HEK293 (cell line): ENCODE results near the gene M1AP.

ENCODE experiments used
- CTCF ChIA-PET: fragments of 350-600 bp; formaldehyde crosslinking; extraction: SDS; loops from one replicate; lab custom pipeline; 2021; ENCODE audit warnings: antibody characterized with exemption; lab: Yijun Ruan, JAX
- POLR2A ChIA-PET: fragments of 300-600 bp; formaldehyde crosslinking; extraction: SDS; loops from one replicate; lab custom pipeline; 2020; ENCODE audit warnings: antibody characterized with exemption, inconsistent platforms; lab: Yijun Ruan, JAX
- H3K27ac ChIP-seq: fragments of 200-500 bp; sonication (Bioruptor generic); 2 replicates; pipeline ENCODE4 v1.5.1; 2014; ENCODE audit warnings: low read depth, low read length, control low read depth, inconsistent platforms; ENCODE audit errors: extremely low read depth
- H3K36me3 ChIP-seq, 2 experiments: fragments of 200-500 bp in 1 of 2; sonication (Bioruptor generic) in 1 of 2; 1 replicate in 1 of 2; 2 replicates in 1 of 2; pipeline ENCODE4 v1.5.1; 2014 to 2017; ENCODE audit warnings: inconsistent platforms in 2 of 2, low read length in 2 of 2; ENCODE audit not compliant: control insufficient read depth in 2 of 2, insufficient read depth in 1 of 2
- H3K4me1 ChIP-seq: fragments of 200-500 bp; sonication (Bioruptor generic); 2 replicates; pipeline ENCODE4 v1.5.1; 2014; ENCODE audit warnings: mild to moderate bottlenecking, low read length, inconsistent platforms; ENCODE audit not compliant: control insufficient read depth, insufficient read depth
- H3K4me3 ChIP-seq: 2 replicates; pipeline ENCODE4 v1.5.1; 2011; ENCODE audit warnings: low read depth, mild to moderate bottlenecking, control low read depth, low read length, moderate library complexity
- H3K9me3 ChIP-seq: fragments of 200-500 bp; sonication (Bioruptor generic); 2 replicates; pipeline ENCODE4 v1.5.1; 2014; ENCODE audit warnings: low read depth, low read length, inconsistent platforms; ENCODE audit not compliant: control insufficient read depth, insufficient read depth
- GLI4 ChIP-seq: fragments of 450-650 bp; formaldehyde crosslinking; IDR thresholded peaks from 2 replicates; pipeline ENCODE4 v1.5.1; 2016; ENCODE audit warnings: missing biosample characterization, missing genetic modification characterization
- GLIS2 ChIP-seq: fragments of 450-650 bp; formaldehyde crosslinking; IDR thresholded peaks from 2 replicates; pipeline ENCODE4 v1.5.1; 2016; ENCODE audit warnings: missing biosample characterization, missing genetic modification characterization
- HOXC10 ChIP-seq: sonication (generic); formaldehyde crosslinking; IDR thresholded peaks from 2 replicates; pipeline ENCODE4 v1.8.1; 2023; ENCODE audit warnings: mild to moderate bottlenecking, missing genetic modification reagents
- KLF1 ChIP-seq: fragments of 450-650 bp; formaldehyde crosslinking; IDR thresholded peaks from 2 replicates; pipeline ENCODE4 v1.5.1; 2016; ENCODE audit warnings: missing biosample characterization, missing genetic modification characterization
- KLF8 ChIP-seq: fragments of 450-650 bp; formaldehyde crosslinking; IDR thresholded peaks from 2 replicates; pipeline ENCODE4 v1.5.1; 2016; ENCODE audit warnings: missing biosample characterization, missing genetic modification characterization
- MEIS1 ChIP-seq: sonication (generic); formaldehyde crosslinking; IDR thresholded peaks from 2 replicates; pipeline ENCODE4 v1.8.1; 2022; ENCODE audit warnings: missing genetic modification reagents, mild to moderate bottlenecking, borderline replicate concordance
- SALL2 ChIP-seq: fragments of 450-650 bp; formaldehyde crosslinking; IDR thresholded peaks from 2 replicates; pipeline ENCODE4 v1.5.0; 2017; ENCODE audit warnings: missing biosample characterization, mild to moderate bottlenecking, missing genetic modification characterization, borderline replicate concordance
- YY2 ChIP-seq: fragments of 450-650 bp; formaldehyde crosslinking; IDR thresholded peaks from 2 replicates; pipeline ENCODE4 v1.5.1; 2016; ENCODE audit warnings: missing biosample characterization, missing genetic modification characterization
- ZBTB17 ChIP-seq: fragments of 450-650 bp; formaldehyde crosslinking; IDR thresholded peaks from 2 replicates; pipeline ENCODE4 v1.5.1; 2016; ENCODE audit warnings: missing biosample characterization, missing genetic modification characterization
- ZBTB21 ChIP-seq: fragments of 450-650 bp; formaldehyde crosslinking; IDR thresholded peaks from 2 replicates; pipeline ENCODE4 v1.5.1; 2017; ENCODE audit warnings: missing biosample characterization, missing genetic modification characterization
- ZNF148 ChIP-seq: fragments of 450-650 bp; formaldehyde crosslinking; IDR thresholded peaks from 2 replicates; pipeline ENCODE4 v1.5.0; 2017; ENCODE audit warnings: missing biosample characterization, missing genetic modification characterization, borderline replicate concordance
- ZNF23 ChIP-seq: fragments of 450-650 bp; formaldehyde crosslinking; IDR thresholded peaks from 2 replicates; pipeline ENCODE4 v1.5.1; 2016; ENCODE audit warnings: missing biosample characterization, missing genetic modification characterization, borderline replicate concordance
- ZNF280D ChIP-seq: fragments of 450-650 bp; formaldehyde crosslinking; IDR thresholded peaks from 2 replicates; pipeline ENCODE4 v1.5.1; 2016; ENCODE audit warnings: missing biosample characterization, missing genetic modification characterization
- ZNF335 ChIP-seq: fragments of 450-650 bp; formaldehyde crosslinking; conservative IDR thresholded peaks from 2 replicates; pipeline ENCODE4 v1.5.1; 2016; ENCODE audit warnings: missing biosample characterization, missing genetic modification characterization
- ZNF449 ChIP-seq: fragments of 450-650 bp; formaldehyde crosslinking; IDR thresholded peaks from 2 replicates; pipeline ENCODE4 v1.5.1; 2017; ENCODE audit warnings: missing biosample characterization, mild to moderate bottlenecking, missing genetic modification characterization, moderate library complexity
- ZNF514 ChIP-seq: fragments of 450-650 bp; formaldehyde crosslinking; IDR thresholded peaks from 2 replicates; pipeline ENCODE4 v1.5.1; 2016; ENCODE audit warnings: missing biosample characterization, missing genetic modification characterization
- ZNF560 ChIP-seq: fragments of 450-650 bp; formaldehyde crosslinking; IDR thresholded peaks from 2 replicates; pipeline ENCODE4 v1.5.1; 2017; ENCODE audit warnings: missing biosample characterization, missing genetic modification characterization, borderline replicate concordance
- ZNF571 ChIP-seq: fragments of 450-650 bp; formaldehyde crosslinking; IDR thresholded peaks from 2 replicates; pipeline ENCODE4 v1.5.0; 2017; ENCODE audit warnings: missing biosample characterization, missing genetic modification characterization
- ZNF585B ChIP-seq: fragments of 450-650 bp; formaldehyde crosslinking; IDR thresholded peaks from 2 replicates; pipeline ENCODE4 v1.5.1; 2016; ENCODE audit warnings: missing biosample characterization, missing genetic modification characterization
- ZNF596 ChIP-seq: fragments of 450-650 bp; IDR thresholded peaks from 2 replicates; pipeline ENCODE4 v1.5.0; 2018; ENCODE audit warnings: missing biosample characterization, mild to moderate bottlenecking, missing genetic modification characterization, moderate library complexity
- ZNF626 ChIP-seq: fragments of 450-650 bp; sonication (Bioruptor Pico); formaldehyde crosslinking; IDR thresholded peaks from 2 replicates; pipeline ENCODE4 v1.5.1; 2018; ENCODE audit warnings: missing biosample characterization, missing genetic modification characterization, inconsistent platforms
- ZNF645 ChIP-seq: fragments of 450-650 bp; formaldehyde crosslinking; IDR thresholded peaks from 2 replicates; pipeline ENCODE4; 2016; ENCODE audit warnings: missing biosample characterization, missing genetic modification characterization
- ZNF707 ChIP-seq: fragments of 450-650 bp; formaldehyde crosslinking; IDR thresholded peaks from 2 replicates; pipeline ENCODE4 v1.5.1; 2016; ENCODE audit warnings: missing biosample characterization, missing genetic modification characterization
- ZNF785 ChIP-seq: fragments of 450-650 bp; formaldehyde crosslinking; IDR thresholded peaks from 2 replicates; pipeline ENCODE4 v1.5.1; 2016; ENCODE audit warnings: missing biosample characterization, missing genetic modification characterization
- ZSCAN30 ChIP-seq: fragments of 450-650 bp; IDR thresholded peaks from 2 replicates; pipeline ENCODE4 v1.5.1; 2018; ENCODE audit warnings: missing biosample characterization, mild to moderate bottlenecking, missing genetic modification characterization, moderate library complexity
- TF ChIP-seq, protein P1 (sequence below): fragments of 450-650 bp; formaldehyde crosslinking; conservative IDR thresholded peaks from 2 replicates; pipeline ENCODE4 v1.5.1; 2016; ENCODE audit warnings: low read depth, missing biosample characterization, missing genetic modification characterization

M1AP gene

GRCh38 chr2:74676331-74676730, 28.2 kb upstream of the M1AP start (continued):
- no peak for TF ChIP-seq ZNF280D (tag by site-specific recombination)
- TF ChIP-seq ZNF514 (tag by site-specific recombination): no peak
- TF ChIP-seq ZNF785 (tag by site-specific recombination): no peak
- no peak for TF ChIP-seq ZNF645
- no peak for TF ChIP-seq HOXC10 (CRISPR knock-in tag)
- no peak for TF ChIP-seq ZNF335
- no peak for TF ChIP-seq ZNF596 (tag by site-specific recombination)
- no peak for TF ChIP-seq KLF1 (tag by site-specific recombination)
- no peak for TF ChIP-seq ZSCAN30 (tag by site-specific recombination)
- TF ChIP-seq, all 188 proteins: peak for 0

- Histone ChIP-seq H3K9me3 (no peaks in the 10 kb centered on the region), H3K4me3 (no peak overlapping the region), H3K4me1 (no peaks in the 10 kb centered on the region), H3K27ac (no peak overlapping the region), H3K36me3 (peaks cover 0 to 71% of the 10 kb centered on the region in 2 experiments)
- CTCF ChIA-PET: interaction anchor here (0.8 to 1.3 kb wide), 2 partner anchors 16 to 21 kb away, joined by 3 to 4 read pairs; partner anchors contain the start of gene SEMA4F
- POLR2A ChIA-PET: no interaction called here
- no peak for TF ChIP-seq YY2 (tag by site-specific recombination)
- no peak for TF ChIP-seq ZNF560 (tag by site-specific recombination)
- no peak for TF ChIP-seq ZBTB21 (tag by site-specific recombination)
- TF ChIP-seq ZNF148 (tag by site-specific recombination): no peak
- no peak for TF ChIP-seq KLF8 (tag by site-specific recombination)
- TF ChIP-seq ZNF23 (tag by site-specific recombination): no peak
- TF ChIP-seq GLIS2 (tag by site-specific recombination): no peak
- no peak for TF ChIP-seq ZNF626 (tag by site-specific recombination)
- no peak for TF ChIP-seq ZNF449 (tag by site-specific recombination)
- no peak for TF ChIP-seq ZNF585B (tag by site-specific recombination)
- no peak for TF ChIP-seq ZNF707 (tag by site-specific recombination)
- TF ChIP-seq ZNF571 (tag by site-specific recombination): no peak
- no peak for TF ChIP-seq GLI4 (tag by site-specific recombination)
- TF ChIP-seq, protein P1, sequence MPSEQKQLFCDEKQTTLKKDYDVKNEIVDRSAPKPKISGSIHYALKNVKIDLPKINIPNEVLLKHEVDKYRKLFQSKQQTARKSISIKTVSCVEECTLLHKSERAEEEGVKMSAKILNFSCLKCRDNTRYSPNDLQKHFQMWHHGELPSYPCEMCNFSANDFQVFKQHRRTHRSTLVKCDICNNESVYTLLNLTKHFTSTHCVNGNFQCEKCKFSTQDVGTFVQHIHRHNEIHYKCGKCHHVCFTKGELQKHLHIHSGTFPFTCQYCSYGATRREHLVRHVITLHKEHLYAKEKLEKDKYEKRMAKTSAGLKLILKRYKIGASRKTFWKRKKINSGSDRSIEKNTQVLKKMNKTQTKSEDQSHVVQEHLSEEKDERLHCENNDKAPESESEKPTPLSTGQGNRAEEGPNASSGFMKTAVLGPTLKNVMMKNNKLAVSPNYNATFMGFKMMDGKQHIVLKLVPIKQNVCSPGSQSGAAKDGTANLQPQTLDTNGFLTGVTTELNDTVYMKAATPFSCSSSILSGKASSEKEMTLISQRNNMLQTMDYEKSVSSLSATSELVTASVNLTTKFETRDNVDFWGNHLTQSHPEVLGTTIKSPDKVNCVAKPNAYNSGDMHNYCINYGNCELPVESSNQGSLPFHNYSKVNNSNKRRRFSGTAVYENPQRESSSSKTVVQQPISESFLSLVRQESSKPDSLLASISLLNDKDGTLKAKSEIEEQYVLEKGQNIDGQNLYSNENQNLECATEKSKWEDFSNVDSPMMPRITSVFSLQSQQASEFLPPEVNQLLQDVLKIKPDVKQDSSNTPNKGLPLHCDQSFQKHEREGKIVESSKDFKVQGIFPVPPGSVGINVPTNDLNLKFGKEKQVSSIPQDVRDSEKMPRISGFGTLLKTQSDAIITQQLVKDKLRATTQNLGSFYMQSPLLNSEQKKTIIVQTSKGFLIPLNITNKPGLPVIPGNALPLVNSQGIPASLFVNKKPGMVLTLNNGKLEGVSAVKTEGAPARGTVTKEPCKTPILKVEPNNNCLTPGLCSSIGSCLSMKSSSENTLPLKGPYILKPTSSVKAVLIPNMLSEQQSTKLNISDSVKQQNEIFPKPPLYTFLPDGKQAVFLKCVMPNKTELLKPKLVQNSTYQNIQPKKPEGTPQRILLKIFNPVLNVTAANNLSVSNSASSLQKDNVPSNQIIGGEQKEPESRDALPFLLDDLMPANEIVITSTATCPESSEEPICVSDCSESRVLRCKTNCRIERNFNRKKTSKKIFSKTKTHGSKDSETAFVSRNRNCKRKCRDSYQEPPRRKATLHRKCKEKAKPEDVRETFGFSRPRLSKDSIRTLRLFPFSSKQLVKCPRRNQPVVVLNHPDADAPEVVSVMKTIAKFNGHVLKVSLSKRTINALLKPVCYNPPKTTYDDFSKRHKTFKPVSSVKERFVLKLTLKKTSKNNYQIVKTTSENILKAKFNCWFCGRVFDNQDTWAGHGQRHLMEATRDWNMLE (tag by site-specific recombination): no peak
- no peak for TF ChIP-seq SALL2
- TF ChIP-seq MEIS1 (CRISPR knock-in tag): no peak
- TF ChIP-seq ZBTB17 (tag by site-specific recombination): no peak
These were observed 27.0 kb upstream of the M1AP start for GRCh38 chr2:74675090-74675489.
